GM21825 (cell line): ENCODE results near the gene ASCL2.

ENCODE experiments used
- ATAC-seq: cut with Tn5 transposase; IDR thresholded peaks from one replicate; pipeline ENCODE4 v1.9.1; 2021; ENCODE audit warnings: mild to moderate bottlenecking, moderate library complexity; ENCODE audit not compliant: unreplicated experiment

The ASCL2 gene

DNA sequence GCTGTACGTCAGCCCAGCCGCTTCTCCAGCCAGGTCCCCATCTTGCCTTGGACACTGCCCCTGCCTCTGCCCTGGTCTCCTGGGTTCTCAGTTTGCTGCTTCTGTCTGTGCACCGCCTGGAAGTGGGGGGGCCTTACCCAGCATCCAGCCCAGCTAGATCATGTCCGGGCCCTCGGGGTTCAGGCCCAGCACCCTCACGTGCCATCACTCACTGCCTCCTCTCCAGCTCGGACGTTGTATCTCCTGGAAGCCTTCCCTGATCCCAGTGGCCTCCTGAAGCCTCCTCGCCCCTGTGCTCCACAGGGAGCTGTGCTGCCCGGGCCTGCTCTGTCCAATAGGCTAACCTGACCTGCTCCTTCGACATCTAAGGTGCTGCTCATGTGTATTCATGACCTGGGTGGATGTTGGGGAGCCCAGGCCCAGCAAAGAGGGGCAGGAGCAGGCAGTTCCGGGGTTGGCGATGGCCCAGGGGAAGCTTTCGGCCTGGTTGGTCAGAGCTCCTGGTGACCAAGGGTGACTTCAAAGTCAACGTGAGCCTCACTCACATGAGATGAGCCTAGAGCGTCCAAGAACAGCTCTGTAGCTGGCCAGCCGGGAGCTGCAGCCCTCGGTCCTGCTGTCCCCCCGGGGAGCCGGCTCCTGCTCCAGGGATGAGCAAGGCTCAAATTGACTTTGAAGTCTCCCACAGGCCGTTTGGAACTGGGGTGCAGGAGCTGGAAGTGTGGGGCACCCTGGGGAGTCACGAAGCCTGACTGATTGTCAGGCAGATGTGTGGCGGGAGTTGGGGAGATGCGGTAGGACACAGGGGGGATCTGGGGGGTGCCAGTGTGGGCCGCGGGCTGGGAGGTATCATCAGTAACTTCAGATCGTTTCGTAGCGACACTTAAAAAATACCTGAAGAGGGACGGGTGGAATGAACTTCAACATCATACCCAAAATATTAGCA, 5.2 kb upstream of the ASCL2 start:
- ATAC-seq: no peak

DNA sequence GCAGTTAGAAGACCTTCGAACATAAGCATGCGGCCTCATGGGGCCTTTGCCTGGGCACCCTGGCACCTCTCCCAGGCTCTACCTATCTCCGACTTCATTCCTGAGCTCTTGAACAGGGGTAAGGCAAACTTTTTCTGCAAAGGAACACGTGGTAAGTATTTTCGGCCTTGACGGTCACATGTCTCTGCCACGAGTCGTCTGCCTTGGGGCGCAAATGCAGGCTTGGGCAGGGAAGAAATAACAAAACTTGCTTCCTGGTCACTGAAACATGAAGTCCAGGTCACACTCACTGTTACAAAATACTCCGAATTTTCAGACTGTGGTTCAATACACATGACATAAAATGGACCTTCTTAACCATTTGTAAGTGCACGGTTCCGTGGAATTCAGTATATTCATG, 3.4 kb upstream of the ASCL2 start:
- no peak for ATAC-seq

DNA sequence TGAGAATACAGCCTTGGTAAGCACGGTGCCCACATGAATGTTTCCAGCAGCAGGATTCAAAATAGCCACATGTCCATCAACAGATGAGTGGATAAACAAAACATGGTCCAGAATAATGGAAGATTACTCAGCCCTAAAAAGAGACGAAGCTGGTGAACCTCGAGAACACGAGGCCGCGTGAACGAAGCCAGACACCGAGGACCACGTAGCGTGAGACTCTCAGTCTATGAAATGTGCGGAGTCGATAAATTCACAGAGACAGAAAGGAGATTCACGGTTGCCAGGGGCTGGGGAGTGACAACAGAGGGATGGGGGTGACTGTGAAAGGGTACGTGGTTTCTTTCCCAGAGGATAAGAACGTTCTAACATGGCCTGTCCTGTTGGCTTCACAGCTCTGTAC, 2.9 kb upstream of the ASCL2 start:
- ATAC-seq: no peak

DNA sequence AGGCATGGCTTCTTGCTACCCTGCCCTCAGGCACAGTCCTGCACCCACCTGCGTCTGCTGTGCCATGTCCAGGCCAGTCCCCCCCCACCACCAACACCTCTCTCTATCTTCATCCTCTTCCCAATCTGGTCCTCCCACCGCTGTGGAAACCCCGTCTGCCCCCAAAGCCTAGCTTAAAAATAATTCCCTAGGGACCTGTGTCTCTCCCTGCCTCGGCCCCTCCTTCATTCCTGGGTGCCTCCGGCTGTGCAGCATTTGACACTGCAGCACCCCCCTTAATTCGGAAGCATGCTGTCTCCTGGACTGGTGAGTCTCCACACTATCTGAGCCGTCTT, 2.5 kb upstream of the ASCL2 start:
- no peak for ATAC-seq

DNA sequence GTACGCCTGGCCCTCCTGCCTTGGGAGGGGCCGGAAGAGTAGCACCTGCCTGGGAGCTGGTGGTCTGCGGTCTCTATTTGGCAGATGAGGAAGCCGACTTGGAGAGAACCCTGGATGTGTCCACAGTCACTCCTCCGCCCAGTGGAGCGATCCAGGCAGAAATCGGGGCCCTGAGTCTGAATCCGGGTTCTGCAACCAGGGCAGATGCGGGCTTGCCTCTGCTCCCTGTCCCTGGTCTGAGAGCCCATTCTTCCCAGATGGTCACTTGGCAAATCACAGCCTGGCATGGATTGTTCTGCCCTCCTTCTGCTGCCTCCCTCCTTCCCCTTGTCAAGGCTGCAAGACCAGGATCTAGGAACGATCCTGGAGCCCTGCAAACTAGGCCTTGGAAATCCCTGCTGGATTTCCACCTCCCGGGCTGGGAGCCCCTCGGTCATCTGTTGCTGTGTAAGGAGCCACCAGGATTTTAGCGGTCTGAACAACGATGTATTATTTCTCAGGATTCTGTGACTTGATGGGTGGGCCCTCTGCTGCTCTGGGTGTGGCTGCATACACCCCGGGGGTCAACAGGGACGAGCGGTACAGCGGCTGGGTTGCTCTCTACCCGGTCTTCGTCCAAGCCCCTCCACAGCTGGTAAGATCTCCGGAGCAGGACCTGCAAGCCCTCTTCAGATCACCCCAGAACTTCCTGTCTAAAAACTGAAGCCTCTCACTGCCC, 2.0 kb upstream of the ASCL2 start:
- no peak for ATAC-seq

DNA sequence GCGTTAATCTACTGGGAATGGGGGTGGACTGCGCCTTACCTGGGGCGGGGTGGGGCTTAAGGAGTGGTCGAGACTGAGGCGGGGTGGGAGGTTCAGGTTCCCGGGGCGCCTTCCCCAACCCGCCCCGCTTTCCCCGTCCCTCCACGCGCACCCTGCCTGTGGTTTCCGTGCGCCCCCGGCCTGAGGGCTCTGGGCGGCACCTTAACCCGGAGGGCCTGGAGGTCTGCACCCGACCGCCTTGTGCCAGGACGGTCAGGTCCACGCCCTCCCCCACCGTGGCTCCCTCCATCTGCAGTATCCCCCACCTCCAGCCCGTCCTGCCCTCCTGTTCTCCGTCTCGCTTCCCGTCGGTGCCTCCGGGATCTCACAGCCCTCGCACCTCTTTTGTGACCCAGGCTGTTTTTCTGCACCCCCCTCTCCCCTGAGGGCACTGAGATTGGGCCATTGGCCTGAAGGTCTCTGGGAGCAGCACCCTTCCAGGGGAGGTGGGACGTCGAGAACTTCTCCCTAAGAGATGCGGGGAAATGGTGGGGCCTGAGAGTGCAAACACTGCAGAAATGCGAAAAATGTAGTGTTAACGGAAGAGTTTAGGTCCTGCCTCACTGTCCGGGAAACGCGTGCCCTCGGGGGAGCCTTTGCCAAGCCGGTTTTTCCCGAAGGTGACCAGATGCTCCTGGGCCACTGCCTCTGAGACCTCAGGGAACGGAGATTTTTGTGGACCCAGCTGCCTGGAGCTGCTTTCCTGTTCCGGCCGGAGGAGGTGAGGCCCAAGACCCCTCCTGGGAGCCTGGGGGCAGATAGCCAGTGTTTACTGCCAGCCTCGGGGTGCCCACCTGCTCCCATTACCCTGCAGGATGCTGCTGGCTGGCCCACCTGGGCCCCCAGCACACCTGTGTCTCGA, 1.2 kb upstream of the ASCL2 start:
- no peak for ATAC-seq

DNA sequence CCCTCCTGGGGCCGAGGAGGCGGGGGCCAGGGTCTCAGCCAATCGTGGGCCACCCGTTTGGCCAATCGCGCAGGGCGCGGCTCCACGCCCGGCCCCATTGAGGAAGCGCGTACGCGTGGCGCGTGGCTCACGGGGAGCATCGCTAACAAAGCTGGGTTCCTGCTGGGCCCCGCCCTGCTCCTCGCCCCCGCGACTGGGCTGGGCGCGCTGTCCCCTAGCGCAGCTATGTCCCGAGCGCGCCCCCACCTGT, 614 bp upstream of the ASCL2 start:
- no peak for ATAC-seq

DNA sequence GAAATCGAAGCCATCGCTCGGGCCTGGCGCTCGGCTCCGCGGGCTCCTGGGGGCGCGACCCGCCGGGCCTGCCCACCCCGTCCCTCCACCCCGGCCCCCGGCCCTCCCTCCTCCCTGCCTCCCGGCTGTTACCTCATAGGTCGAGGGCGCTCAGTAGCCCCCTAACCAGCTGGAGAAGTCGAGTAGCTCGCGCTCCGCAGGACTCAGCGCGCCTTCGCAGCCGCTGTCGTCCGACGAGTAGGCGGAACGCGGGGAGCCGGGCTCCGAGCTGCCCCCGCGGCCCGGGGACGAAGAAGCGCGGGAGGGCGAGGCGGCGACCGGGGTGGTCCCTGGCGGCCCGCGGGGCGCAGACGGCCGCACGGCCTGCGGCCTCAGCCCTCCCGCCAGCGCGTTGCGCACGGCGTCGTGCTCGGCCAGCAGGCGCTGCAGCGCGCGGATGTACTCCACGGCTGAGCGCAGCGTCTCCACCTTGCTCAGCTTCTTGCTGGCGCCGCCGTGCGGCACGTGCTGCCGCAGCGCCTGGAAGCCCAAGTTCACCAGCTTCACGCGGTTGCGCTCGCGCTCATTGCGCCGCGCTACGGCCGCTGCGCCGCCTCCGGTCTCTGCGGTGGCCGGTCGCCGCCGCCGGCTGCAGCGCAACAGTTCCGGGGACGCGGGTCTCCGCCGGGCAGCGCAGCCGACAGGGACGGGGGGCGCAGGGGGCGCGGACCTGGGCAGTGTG, 627 bp downstream of the ASCL2 start:
- no peak for ATAC-seq

DNA sequence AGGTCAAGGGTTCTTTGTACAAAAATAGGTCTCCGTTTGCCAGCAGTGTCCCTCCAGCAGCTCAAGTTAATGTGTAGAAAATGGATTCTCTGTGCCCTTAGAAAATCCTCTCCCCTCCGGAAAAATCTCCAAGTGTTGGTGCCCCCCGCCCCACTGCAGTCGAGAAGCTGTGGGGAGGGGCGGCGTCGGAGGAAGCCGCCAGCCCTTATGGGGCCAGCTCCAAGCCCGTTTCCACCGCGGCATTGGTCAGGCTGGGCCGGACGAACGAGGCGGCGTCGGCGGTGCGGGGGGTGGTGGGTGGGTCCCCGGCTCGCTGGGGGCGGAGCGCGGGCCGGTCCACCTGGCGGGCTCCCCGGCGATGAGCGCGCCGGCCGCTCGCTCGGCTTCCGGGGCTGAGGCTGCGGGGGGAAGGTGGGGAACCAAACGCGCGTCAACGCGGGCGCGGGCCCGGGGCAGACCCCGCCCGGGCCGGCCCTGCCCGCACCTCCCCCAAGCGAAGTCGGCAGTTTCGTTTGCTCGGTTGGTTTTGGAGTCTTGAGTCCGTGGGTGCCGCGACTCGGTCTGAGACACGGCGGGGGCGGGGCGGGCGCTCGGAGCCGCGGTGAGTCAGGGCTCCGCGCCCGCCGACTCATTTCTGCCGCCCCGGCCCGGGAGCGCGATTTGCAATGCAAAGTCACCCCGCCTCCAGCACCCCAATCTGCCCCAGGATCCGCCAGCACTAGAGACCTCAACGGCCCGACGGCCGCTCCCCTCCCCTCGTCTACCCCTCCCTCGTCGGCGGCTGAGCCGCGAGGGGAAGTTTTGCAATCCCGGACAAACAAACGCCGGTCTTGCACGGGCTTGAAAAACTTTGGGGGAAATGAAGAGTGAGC, 1.4 kb downstream of the ASCL2 start:
- ATAC-seq: no peak

DNA sequence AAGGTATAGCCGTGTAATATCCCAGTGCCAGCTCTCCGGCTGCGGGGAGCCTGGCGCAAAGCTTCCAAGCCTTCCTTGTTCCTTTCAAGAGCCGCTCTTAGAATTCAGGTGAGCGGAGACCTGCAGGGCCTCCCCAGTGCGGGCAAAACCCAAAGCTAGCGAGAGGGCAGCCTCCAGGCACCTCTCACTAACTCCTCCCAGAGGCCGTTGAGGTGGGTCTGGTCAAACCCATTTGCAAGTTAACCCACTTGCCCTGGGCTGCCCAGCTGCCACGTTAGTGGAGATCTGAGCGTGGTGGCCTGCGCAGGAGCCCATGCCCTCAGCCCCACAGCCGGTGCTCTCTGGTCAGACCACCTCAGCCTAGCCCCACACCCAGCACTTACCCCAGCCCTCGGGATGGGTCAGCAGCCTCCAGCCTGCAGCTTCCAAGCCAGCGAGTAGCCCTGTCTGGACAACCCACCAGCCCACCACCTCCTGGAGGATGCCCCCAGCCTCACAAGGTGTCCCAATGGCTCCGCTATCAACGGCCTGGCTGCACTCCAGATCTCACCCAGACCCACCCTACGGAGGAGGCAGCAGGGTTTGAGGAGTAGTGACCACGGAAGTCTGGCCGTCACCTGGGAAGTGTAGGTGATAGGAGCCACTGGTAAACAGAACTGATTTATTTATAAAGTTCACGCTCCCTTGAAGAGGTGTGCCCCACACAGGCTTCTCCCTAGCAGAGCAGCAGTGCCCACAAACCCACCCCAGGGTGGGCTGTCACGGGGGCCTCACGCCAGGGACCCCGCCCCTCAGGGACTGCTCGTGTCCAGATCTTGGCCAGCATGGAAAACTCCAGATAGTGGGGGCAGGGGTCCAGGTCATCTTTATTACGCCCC, 2.3 kb downstream of the ASCL2 start:
- no peak for ATAC-seq

DNA sequence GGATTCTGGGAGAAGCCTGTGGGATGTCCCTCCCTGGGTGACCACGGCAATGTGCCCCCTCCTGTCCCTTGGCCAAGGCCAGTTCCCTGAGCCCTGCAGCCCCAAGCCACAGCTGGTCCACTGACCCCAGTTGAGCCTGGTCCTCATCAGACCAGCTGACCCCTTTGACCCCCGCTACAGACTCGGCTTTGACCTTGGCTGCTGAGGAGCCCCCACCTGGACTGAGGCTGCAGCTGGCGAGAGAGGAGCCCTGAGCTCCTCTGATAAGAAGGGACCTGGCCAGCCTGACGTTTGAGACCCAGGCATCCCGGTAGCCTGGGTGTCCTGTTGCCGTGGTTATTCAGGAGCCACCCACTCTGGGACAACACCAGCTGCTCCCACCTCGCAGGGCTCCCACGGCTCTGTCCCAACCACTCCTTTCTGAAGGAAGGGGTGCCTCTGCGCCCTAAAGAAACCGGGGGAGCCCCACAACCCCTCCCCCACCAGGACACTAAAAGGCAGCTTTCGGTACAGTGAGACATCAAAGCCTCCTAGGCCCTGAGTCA, 3.0 kb downstream of the ASCL2 start:
- no peak for ATAC-seq

DNA sequence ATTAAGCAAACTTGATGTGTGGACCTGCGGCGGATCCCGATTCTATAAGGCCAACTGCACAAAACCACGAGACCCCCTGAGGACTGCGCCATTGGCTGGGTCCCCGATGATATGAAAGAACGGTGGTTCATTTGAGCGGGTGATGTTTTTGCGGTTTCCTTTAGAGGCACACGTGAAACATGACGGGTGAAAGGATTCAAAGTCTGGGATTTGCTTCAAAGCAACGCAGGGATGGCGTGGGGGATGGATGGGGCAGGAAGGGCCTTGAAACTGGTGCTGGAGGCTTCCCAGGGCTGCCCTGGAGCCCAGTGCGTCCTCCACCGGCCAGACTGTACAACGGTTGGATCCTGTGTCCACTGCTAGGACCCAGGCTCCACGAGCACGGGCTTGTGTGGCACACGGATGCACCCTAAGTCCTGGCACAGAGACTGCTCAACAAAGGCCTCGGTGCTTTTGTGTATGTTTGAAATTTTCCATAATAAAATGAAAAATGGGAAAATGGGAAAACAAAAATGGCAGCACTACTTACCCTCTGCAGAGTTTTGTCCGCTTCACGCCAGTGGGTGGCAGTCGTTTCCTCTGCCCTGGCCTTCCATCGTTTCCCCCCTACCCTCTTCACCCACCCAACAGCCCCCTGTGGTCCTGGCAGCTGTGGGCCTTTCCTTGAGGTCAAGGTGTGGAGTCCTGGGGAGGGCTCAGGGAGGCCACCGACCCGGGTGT, 3.6 kb downstream of the ASCL2 start:
- no peak for ATAC-seq

DNA sequence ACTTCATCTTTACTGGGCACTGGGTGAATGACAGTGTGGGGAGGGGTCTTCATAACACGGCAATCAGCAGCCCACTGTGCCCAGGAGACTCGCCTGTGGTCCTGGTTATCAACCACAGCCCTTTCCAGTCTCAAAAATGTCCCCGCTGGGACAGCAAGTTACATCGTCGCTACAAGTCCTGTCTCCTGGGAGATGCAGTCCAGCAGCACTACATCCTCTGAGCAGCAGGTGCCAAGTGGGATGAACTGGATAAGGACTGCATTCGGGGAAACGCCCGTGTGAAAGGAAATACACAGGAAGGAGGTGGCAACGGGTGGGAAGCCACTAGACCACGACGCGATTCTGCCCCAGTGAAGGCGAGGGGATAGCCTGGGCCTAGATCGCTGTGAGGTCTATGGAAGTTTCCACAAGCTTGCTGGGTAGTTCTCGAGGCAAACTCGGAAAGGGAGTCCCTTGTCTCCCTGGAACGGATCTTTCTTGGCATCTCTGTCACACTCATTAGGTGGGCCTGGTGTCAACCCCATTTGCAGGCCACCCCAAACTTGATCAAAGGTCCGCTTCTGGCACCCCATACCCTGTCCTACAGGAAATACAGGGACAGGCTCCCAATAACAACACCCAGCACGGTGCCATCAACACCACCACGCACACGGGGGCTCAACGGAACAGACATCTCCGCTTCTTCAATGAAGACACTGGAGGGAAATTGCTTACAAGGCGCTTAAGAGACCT, 4.4 kb downstream of the ASCL2 start:
- no peak for ATAC-seq

DNA sequence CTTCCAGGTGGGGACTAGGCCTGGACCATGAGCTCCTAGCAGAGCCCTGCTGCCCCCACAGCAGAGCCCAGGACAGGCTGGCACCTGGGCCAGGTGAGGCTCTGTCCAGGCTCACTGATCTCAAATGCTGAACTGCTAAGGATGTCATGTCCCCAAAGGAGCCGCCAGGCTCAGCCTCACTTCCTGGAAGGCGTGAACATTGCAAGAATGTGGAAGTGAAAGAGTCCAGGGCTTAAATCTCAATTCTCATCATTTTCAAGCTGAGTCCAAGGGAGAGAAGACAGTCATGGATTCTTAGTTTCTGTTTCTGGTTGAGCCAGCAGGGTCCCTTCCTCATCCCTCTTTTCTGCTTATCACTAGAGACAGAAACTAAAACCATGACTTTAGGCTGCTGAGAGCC, 5.0 kb downstream of the ASCL2 start:
- ATAC-seq: peak; percentile 65

DNA sequence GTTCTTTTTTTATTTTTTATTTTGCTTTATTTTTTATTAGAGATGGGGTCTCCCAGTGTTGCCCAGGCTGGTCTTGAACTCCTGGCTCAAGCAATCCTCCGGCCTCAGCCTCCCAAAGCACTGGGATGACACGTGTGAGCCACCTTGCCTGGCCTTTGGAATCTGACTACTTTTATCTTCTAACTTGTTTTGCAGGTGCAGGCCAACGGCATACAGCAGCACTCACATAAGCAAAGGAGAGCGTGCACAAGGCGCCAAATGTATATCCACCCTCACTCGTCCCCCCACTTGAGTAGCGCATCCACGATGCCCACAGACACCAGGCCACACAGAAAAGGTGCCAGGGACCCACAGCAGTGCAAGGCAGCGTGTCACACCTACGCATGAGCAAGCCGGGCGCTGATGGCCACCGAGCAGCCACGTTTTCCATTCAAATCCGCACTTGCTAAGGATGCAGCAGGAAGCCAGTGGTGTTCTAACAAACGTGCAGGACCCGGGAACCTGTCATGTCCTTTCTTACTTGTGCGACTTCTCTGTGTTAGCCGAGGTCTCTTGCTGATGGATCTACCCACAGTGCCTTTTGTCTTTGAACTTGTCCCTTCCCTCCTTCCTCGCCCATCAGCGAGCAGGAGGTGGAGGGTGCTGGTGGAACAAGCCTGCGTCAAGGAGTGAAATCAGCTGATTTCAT, 5.9 kb downstream of the ASCL2 start:
- no peak for ATAC-seq

DNA sequence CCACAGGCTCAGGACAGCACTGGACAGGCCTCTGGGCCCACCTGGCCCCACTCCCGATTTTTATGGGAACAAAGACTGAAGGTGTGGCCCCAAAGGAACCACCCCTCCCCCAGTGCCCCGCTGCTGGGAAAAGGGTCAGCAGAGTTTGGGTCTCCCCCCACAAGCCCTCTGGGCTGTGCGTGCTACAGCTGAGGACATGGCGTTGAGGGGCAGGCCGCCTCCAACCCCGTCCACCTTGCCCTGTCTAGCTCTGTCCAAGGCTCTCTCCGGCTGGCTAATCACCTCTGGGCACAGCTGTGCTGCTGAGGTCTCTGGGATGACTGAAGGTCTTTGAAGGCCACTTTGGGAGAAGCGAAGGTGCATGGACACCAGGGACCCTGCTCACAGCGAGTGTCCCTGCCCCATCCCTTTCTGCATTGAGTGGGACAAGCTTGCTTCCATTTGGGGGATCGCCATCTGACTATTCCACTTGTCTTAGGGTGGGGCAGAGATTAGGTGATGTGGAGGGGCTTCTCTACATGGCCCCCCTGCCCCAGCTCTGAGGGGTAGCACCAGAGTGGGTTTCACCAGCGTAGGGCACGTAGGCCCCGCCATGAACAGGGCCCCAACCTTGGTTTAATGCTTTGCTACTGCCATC, 6.5 kb downstream of the ASCL2 start:
- ATAC-seq: no peak
